ENCODE results near the gene C2CD2.

The C2CD2 gene

GRCh38 chr21:41847066-41847804 is 106.6 kb downstream of the C2CD2 start:
- H3K4me1 ChIP-seq (ENCODE audit: control insufficient read depth in 1 of 2, insufficient read depth in 2 of 2, low read length in 2 of 2): no peaks in the 10 kb centered on the region
- no peaks in the 10 kb centered on the region for H3K27me3 ChIP-seq (ENCODE audit: low read depth, low read length)
- H3K9me3 ChIP-seq (ENCODE audit: control insufficient read depth in 1 of 2, low read length in 2 of 2): no peaks in the 10 kb centered on the region
- no peak overlapping the region for H3K27ac ChIP-seq (ENCODE audit: low read length)
- no peak overlapping the region for H3K4me3 ChIP-seq (ENCODE audit: low read depth in 1 of 2, low read length in 2 of 2)
- H3K36me3 ChIP-seq (ENCODE audit: control insufficient read depth in 1 of 2, insufficient read depth in 2 of 2, low read length in 2 of 2): peaks cover 0 to 20% of the 10 kb centered on the region in 2 donors

- Histone ChIP-seq H3K27me3 (ENCODE audit: low read depth, low read length) (no peaks in the 10 kb centered on the region), H3K36me3 (ENCODE audit: control insufficient read depth in 1 of 2, insufficient read depth in 2 of 2, low read length in 2 of 2) (peaks cover 0 to 16% of the 10 kb centered on the region in 2 donors)
These were observed 107.3 kb downstream of the C2CD2 start for GRCh38 chr21:41846536-41846935.

GRCh38 chr21:41846033-41846317 is 107.8 kb downstream of the C2CD2 start:
- Histone ChIP-seq H3K27me3 (ENCODE audit: low read depth, low read length) (no peaks in the 10 kb centered on the region), H3K4me1 (ENCODE audit: control insufficient read depth in 1 of 2, insufficient read depth in 2 of 2, low read length in 2 of 2) (no peaks in the 10 kb centered on the region), H3K9me3 (ENCODE audit: control insufficient read depth in 1 of 2, low read length in 2 of 2) (peaks cover 4% of the 10 kb centered on the region in 2 donors), H3K27ac (ENCODE audit: low read length) (no peak overlapping the region), H3K36me3 (ENCODE audit: control insufficient read depth in 1 of 2, insufficient read depth in 2 of 2, low read length in 2 of 2) (peaks cover 2 to 17% of the 10 kb centered on the region in 2 donors), H3K4me3 (ENCODE audit: low read depth in 1 of 2, low read length in 2 of 2) (no peak overlapping the region)

More at GRCh38 chr21:41846536-41846935, 107.3 kb downstream of the C2CD2 start:
- H3K4me3 ChIP-seq (ENCODE audit: low read depth in 1 of 2, low read length in 2 of 2): no peak overlapping the region
- H3K27ac ChIP-seq (ENCODE audit: low read length): no peak overlapping the region
- H3K9me3 ChIP-seq (ENCODE audit: control insufficient read depth in 1 of 2, low read length in 2 of 2): no peaks in the 10 kb centered on the region
- H3K4me1 ChIP-seq (ENCODE audit: control insufficient read depth in 1 of 2, insufficient read depth in 2 of 2, low read length in 2 of 2): no peaks in the 10 kb centered on the region

- no peaks in the 10 kb centered on the region for H3K27me3 ChIP-seq (ENCODE audit: low read depth, low read length)
- H3K36me3 ChIP-seq (ENCODE audit: control insufficient read depth in 1 of 2, insufficient read depth in 2 of 2, low read length in 2 of 2): peaks cover 3 to 19% of the 10 kb centered on the region in 2 donors
- H3K4me1 ChIP-seq (ENCODE audit: control insufficient read depth in 1 of 2, insufficient read depth in 2 of 2, low read length in 2 of 2): no peaks in the 10 kb centered on the region
- H3K27ac ChIP-seq (ENCODE audit: low read length): no peak overlapping the region
- no peak overlapping the region for H3K4me3 ChIP-seq (ENCODE audit: low read depth in 1 of 2, low read length in 2 of 2)
- peaks cover 5 to 7% of the 10 kb centered on the region in 2 donors for H3K9me3 ChIP-seq (ENCODE audit: control insufficient read depth in 1 of 2, low read length in 2 of 2)
These were observed 108.3 kb downstream of the C2CD2 start for GRCh38 chr21:41845310-41846032.

GRCh38 chr21:41843584-41843983 is 110.2 kb downstream of the C2CD2 start:
- H3K4me3 ChIP-seq (ENCODE audit: low read depth in 1 of 2, low read length in 2 of 2): no peak overlapping the region
- peaks cover 5 to 7% of the 10 kb centered on the region in 2 donors for H3K9me3 ChIP-seq (ENCODE audit: control insufficient read depth in 1 of 2, low read length in 2 of 2)
- no peaks in the 10 kb centered on the region for H3K4me1 ChIP-seq (ENCODE audit: control insufficient read depth in 1 of 2, insufficient read depth in 2 of 2, low read length in 2 of 2)
- H3K36me3 ChIP-seq (ENCODE audit: control insufficient read depth in 1 of 2, insufficient read depth in 2 of 2, low read length in 2 of 2): peaks cover 3 to 26% of the 10 kb centered on the region in 2 donors
- H3K27ac ChIP-seq (ENCODE audit: low read length): no peak overlapping the region
- H3K27me3 ChIP-seq (ENCODE audit: low read depth, low read length): no peaks in the 10 kb centered on the region

- Histone ChIP-seq H3K9me3 (ENCODE audit: control insufficient read depth in 1 of 2, low read length in 2 of 2) (peaks cover 5 to 7% of the 10 kb centered on the region in 2 donors), H3K4me3 (ENCODE audit: low read depth in 1 of 2, low read length in 2 of 2) (no peak overlapping the region), H3K27ac (ENCODE audit: low read length) (no peak overlapping the region), H3K27me3 (ENCODE audit: low read depth, low read length) (no peaks in the 10 kb centered on the region), H3K36me3 (ENCODE audit: control insufficient read depth in 1 of 2, insufficient read depth in 2 of 2, low read length in 2 of 2) (peaks cover 7 to 32% of the 10 kb centered on the region in 2 donors), H3K4me1 (ENCODE audit: control insufficient read depth in 1 of 2, insufficient read depth in 2 of 2, low read length in 2 of 2) (no peaks in the 10 kb centered on the region)
These were observed 112.9 kb downstream of the C2CD2 start for GRCh38 chr21:41840880-41841279.

- Histone ChIP-seq H3K36me3 (ENCODE audit: control insufficient read depth in 1 of 2, insufficient read depth in 2 of 2, low read length in 2 of 2) (peaks cover 14 to 45% of the 10 kb centered on the region in 2 donors), H3K27ac (ENCODE audit: low read length) (no peak overlapping the region), H3K4me3 (ENCODE audit: low read depth in 1 of 2, low read length in 2 of 2) (no peak overlapping the region)
These were observed 114.3 kb downstream of the C2CD2 start for GRCh38 chr21:41839387-41840000.

GRCh38 chr21:41837756-41838297 is 116.0 kb downstream of the C2CD2 start:
- Histone ChIP-seq H3K36me3 (ENCODE audit: control insufficient read depth in 1 of 2, insufficient read depth in 2 of 2, low read length in 2 of 2) (peaks cover 17 to 60% of the 10 kb centered on the region in 2 donors), H3K4me3 (ENCODE audit: low read depth in 1 of 2, low read length in 2 of 2) (no peak overlapping the region), H3K4me1 (ENCODE audit: control insufficient read depth in 1 of 2, insufficient read depth in 2 of 2, low read length in 2 of 2) (no peaks in the 10 kb centered on the region), H3K27ac (ENCODE audit: low read length) (no peak overlapping the region), H3K9me3 (ENCODE audit: control insufficient read depth in 1 of 2, low read length in 2 of 2) (peaks cover 5 to 7% of the 10 kb centered on the region in 2 donors), H3K27me3 (ENCODE audit: low read depth, low read length) (no peaks in the 10 kb centered on the region)

More at GRCh38 chr21:41839387-41840000, 114.3 kb downstream of the C2CD2 start:
- H3K27me3 ChIP-seq (ENCODE audit: low read depth, low read length): no peaks in the 10 kb centered on the region
- no peaks in the 10 kb centered on the region for H3K4me1 ChIP-seq (ENCODE audit: control insufficient read depth in 1 of 2, insufficient read depth in 2 of 2, low read length in 2 of 2)
- peaks cover 5 to 7% of the 10 kb centered on the region in 2 donors for H3K9me3 ChIP-seq (ENCODE audit: control insufficient read depth in 1 of 2, low read length in 2 of 2)

GRCh38 chr21:41836166-41837015 is 117.4 kb downstream of the C2CD2 start:
- Histone ChIP-seq H3K36me3 (ENCODE audit: control insufficient read depth in 1 of 2, insufficient read depth in 2 of 2, low read length in 2 of 2) (peaks cover 17 to 61% of the 10 kb centered on the region in 2 donors), H3K4me1 (ENCODE audit: control insufficient read depth in 1 of 2, insufficient read depth in 2 of 2, low read length in 2 of 2) (no peaks in the 10 kb centered on the region), H3K4me3 (ENCODE audit: low read depth in 1 of 2, low read length in 2 of 2) (no peak overlapping the region), H3K27ac (ENCODE audit: low read length) (no peak overlapping the region), H3K9me3 (ENCODE audit: control insufficient read depth in 1 of 2, low read length in 2 of 2) (peaks cover 5 to 7% of the 10 kb centered on the region in 2 donors), H3K27me3 (ENCODE audit: low read depth, low read length) (no peaks in the 10 kb centered on the region)

GRCh38 chr21:41835711-41836154 is 118.1 kb downstream of the C2CD2 start:
- no peaks in the 10 kb centered on the region for H3K27me3 ChIP-seq (ENCODE audit: low read depth, low read length)
- peaks cover 0 to under 1% of the 10 kb centered on the region in 2 donors for H3K9me3 ChIP-seq (ENCODE audit: control insufficient read depth in 1 of 2, low read length in 2 of 2)
- no peak overlapping the region for H3K4me3 ChIP-seq (ENCODE audit: low read depth in 1 of 2, low read length in 2 of 2)
- peaks cover 14 to 55% of the 10 kb centered on the region in 2 donors for H3K36me3 ChIP-seq (ENCODE audit: control insufficient read depth in 1 of 2, insufficient read depth in 2 of 2, low read length in 2 of 2)
- H3K27ac ChIP-seq (ENCODE audit: low read length): no peak overlapping the region
- H3K4me1 ChIP-seq (ENCODE audit: control insufficient read depth in 1 of 2, insufficient read depth in 2 of 2, low read length in 2 of 2): no peaks in the 10 kb centered on the region

Data from muscle layer of duodenum (tissue), 2 donors.